ENCODE results near the gene SUV39H1.
"Not testable (repeated sequence)": the region's sequence is repeated elsewhere in the genome, so short reads cannot be mapped to it uniquely, and the experiment has no call there.

Gene SUV39H1

GRCh38 chrX:48688531-48689150 is 7.9 kb upstream of the SUV39H1 start:
- no peak for DNase-seq (ENCODE audit: low read depth)

- no peak for DNase-seq (ENCODE audit: low read depth)
Observed at GRCh38 chrX:48689208-48689920, 7.2 kb upstream of the SUV39H1 start.

- DNase-seq (ENCODE audit: low read depth): not testable (repeated sequence)
Observed at GRCh38 chrX:48691746-48692145, 4.8 kb upstream of the SUV39H1 start.

- DNase-seq (ENCODE audit: low read depth): no peak
Observed at GRCh38 chrX:48694776-48695533, 1.6 kb upstream of the SUV39H1 start.

DNA sequence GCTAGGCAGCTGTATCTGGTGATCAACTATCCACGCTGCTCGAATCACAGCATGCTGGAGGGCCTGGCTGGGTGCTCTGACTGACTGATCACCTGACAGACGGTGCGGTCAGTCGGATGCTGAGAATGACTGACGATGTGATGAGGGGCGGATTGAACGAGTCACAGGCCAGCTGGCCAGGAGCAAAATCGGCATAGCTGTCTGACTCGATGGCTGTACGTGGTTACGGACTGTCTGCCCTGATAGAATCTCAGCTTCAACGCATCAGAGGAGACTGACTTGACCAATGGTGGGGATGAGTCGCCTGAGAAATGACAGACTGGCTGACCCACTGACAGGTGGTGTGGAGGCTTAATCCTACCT is 1.0 kb upstream of the SUV39H1 start:
- no peak for DNase-seq (ENCODE audit: low read depth)

- no peak for DNase-seq (ENCODE audit: low read depth)
Observed at GRCh38 chrX:48695925-48696300, 621 bp upstream of the SUV39H1 start.

- no peak for DNase-seq (ENCODE audit: low read depth)
Observed at GRCh38 chrX:48696909-48697727, 584 bp downstream of the SUV39H1 start.

DNA sequence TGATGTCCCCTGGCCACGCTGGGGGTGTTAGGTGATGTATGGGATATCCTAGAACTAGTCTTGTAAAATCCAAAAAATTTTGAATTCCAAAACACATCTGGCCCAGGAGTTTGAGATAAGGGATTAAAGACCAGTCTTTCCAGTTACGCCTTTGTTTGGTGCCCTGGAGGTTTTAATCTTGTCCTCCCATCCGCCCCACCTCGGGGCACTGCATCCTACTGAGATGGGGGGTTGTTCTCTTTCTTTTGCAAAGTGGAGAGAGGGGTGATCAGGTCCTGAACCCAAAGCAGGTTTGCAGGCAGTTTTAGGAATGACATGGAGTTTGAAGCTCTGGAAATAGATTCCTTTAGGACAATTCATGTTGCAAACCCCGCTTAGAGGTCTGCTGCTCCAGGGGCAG is 1.8 kb downstream of the SUV39H1 start:
- DNase-seq (ENCODE audit: low read depth): no peak

GRCh38 chrX:48700246-48700645 is 3.7 kb downstream of the SUV39H1 start:
- no peak for DNase-seq (ENCODE audit: low read depth)

DNA sequence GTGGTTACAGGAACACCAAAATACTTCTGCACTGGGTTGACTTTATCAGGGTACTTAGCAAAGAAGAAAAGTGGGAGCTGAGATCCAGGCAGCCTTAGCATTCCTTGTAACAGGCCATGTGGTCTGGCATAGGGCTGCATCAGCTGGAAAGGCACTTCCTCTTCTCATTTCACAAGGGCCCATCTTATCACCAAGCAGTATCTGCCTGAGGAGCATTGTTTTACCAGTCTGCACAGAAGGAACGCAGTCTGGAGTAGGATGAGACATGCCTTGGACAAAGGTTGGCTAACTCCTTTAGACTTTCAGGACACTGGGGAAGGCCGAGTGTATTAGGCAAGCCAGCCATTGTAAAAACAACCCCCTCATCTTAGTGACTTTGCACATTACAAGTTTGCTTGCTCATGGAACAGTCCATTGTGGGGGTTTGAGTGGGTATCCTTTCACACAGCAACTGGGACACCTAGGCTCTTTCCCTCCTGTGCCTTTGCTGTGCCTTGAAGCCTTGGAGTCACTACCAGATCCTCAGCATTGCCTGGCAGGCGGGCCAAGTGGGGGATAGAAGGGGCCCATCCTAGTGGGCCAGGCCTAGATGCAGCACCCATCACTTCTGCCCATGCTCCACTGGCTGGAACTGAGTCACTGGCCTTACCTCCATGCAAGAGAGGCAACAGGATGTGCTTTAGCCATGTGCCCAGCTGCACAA is 4.6 kb downstream of the SUV39H1 start:
- DNase-seq (ENCODE audit: low read depth): no peak

DNA sequence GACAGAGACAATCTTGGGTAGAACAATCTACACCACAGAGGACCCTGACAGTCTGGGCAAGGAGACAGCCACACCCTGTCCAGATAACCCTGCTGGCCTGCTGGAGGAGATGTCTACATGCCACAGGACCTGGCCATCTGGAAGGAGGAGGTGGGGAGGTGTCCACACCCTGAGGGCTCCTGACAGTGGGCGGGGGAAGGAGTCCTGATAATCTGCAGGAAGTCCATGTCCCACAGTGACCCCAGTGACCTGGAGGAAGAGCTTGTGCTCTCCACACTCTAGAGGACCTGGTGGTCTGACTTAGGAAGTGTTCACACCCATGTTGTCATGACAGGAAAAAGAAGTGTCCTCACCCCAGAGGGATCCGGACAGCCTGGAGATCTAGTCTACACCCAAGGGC is 5.5 kb downstream of the SUV39H1 start:
- DNase-seq (ENCODE audit: low read depth): no peak

GRCh38 chrX:48702716-48703115 is 6.2 kb downstream of the SUV39H1 start:
- DNase-seq (ENCODE audit: low read depth): no peak

DNA sequence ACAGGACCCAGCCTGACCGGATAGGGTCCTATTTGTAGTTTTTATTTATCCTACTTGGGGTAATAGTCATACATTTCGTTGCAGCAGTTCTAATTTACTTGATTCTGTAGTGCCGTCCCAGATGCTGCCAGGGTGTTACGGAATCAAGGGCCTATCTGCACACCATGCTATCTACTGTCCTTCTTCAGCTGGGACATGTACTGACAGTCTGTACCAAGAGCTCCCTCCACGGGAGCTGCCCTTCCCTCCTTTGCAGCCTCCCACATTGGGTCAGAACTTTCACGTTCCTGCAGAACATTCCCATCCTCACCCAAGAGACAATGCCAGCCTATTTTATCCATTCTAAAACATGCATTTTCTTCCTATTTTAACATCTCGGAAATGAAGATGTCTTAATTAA is 6.7 kb downstream of the SUV39H1 start:
- no peak for DNase-seq (ENCODE audit: low read depth)

DNA sequence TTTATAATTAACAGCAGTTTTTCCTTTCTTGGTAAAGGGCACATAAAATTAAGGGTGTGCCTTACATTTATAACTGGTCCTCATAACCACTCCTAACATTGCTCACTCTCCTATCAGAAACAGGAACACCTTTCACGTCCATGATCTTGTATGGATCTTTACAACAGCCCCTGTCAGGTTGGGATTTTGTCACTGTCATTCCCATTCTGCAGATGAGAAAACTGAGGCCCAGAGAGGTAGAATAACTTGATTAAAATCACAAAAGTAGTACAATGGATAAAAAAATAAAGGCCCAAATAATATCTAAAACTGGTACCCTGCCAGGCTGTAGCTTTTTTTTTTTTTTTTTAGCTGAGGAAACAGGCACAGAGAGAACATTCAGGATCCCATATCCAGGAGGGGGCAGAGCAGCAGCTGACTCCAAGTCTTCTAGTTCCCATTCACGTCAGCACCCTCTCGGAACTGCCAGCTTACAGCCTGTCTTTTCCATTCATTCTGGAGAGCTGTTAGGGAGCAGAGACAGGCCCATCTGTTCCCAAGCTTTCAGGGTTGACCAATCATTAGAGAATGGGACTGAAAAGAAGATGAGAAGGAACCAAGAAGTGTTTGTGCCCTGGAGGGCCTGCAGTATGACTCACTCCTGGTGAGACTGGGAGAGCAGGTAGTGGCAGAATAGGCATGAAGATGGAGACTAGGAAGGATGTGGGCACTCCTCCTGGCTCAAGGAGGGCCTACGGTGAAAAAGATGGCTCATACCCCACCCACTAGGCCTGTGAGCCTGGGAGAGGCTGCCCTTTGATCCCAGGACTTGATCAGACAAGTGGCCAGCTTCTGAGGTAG is 7.3 kb downstream of the SUV39H1 start:
- DNase-seq (ENCODE audit: low read depth): no peak

DNA sequence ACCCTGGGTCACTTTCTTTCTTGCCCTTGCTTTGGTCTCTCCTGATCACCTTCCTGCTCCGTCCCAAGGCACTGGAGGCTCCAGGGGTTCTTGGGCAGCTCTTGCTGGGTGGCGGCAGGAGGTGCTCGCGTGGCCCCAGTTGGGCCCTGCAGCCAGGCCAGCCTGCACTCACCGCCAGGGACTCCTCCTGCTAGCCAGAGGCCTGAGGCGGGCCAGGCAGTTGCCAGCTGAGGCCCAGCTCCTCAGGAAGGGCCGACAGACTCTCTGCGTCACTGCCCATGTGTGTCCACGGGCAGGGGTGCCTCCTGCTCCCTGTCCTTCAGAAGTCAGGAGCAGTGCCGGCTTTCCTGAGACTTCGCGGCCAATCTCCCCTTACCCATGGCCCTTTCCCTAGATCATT is 9.3 kb downstream of the SUV39H1 start:
- no peak for DNase-seq (ENCODE audit: low read depth)

DNA sequence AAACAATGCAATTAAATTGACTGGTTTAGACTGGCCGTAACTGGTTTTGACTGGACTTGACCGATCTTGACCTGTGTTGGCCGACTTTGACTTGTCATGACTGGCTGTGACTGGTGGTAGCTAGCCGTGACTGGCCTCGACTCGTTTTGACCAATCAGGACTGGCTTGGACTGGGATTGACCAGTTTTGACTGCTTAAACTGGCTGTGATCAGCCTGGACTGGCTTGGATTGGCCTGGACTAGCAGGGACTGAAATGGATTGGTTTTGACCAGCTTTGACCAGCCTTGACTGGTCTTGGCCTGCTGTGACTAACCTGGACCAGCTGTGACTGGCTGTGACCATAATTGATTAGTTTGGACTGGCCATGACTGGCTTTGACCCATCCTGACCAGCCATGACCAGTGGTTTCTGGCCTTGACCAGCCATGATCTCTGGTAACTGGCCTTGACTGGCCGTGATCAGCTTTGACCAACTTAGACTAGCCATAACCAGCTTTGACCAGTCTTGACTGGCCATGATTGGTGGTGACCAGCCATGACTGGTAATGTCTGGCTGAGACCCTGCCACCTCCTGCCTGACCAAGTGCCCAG is 13.1 kb downstream of the SUV39H1 start:
- no peak for DNase-seq (ENCODE audit: low read depth)

DNA sequence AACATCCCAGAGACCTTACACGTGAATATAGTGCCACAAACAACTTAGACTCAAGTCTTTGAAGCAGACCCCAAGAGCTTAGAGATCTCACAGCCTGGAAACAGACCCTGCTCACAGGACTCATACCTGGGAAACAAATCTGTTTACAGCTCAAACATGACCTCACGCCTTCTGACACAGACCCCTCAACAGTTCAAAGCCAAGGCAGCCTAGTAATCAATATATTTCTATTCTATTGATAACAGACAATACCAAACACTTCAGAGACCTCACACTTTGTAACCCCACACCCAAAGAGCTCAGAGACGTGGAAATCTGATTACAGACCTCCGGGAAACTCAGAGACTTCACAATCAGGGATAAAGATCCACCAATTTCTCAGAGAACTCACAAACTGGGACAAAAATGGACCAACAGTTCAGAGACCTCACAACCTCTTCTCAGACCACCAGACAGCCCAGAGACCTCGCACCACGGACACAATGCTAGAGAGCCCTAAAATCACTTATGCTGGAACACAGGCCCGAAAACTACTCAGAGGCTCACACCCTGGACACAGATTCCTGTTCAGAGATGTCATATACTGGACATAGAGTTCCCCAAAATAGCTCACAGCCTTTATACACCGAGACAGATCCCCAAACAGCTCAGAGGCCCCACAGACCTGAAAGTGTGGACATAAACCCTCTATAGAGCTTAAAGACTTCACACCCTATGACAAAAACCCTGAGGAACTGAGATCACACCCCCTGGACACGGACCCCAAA is 14.8 kb downstream of the SUV39H1 start:
- DNase-seq (ENCODE audit: low read depth): no peak

- no peak for DNase-seq (ENCODE audit: low read depth)
Observed at GRCh38 chrX:48711929-48712505, 15.5 kb downstream of the SUV39H1 start.

GRCh38 chrX:48713847-48714246 is 17.3 kb downstream of the SUV39H1 start:
- DNase-seq (ENCODE audit: low read depth): no peak

Measured in stimulated activated CD8-positive, alpha-beta memory T cell treated with anti-CD3 and anti-CD28 coated beads, Interleukin-15, amount 100 ng/mL, for 1 hour (primary cell).